ENCODE data around the gene ADAM10. TPM values are rescaled to one million over a fixed set of nuclear protein-coding genes. Genes with fewer than 3 reads are reported as not detected.

ADAM10 gene
- total RNA-seq, 1 experiment from 2014 or later: 159 TPM

DNA sequence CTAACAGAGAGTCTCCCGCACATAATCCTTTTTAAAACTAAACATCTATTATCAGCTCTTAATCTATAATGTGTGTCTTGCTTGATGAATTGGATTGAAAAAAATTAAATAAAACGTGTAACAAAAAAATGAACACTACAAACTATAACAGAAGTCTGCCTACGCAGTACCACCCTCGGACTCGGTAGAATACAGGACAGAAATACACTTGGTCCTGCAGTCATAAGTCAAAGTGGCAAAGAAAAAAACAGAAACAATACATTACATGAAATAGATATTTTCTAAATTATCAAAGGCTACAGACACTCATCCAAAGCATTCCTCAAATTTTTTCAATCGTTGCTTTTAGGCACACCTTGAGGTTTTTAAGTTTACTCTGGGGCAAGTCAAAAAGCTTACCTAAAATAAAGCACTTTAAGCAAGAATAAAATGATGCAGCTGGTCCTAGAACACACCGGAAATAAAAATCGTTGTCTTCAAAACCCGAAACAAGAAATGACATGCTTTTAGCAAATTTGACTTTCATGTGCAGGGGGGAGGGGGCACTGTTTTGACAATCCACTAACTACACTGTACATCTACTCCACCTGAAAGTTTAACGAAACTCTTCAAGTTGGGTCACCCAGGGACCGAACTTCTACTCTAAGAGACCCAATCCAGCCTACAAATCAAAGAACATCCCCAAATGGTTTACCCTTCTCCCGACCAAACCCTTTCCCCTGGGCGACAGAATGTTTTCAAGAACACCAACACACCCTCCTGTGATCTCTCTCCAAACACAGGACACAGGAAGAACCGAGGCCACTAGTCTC is 1.3 kb downstream of the ADAM10 start:
- Histone ChIP-seq H4K20me1 (ENCODE audit: control insufficient read depth, insufficient read depth, insufficient read length) (no peaks in the 10 kb centered on the region), H3K4me1 (ENCODE audit: insufficient read depth, low read length) (no peaks in the 10 kb centered on the region), H3K18ac (ENCODE audit: insufficient read length, low read depth, low read length) (no peak overlapping the region), H4K5ac (ENCODE audit: insufficient read length, low read depth, low read length) (no peak overlapping the region), H2AFZ (ENCODE audit: low read length) (no peak overlapping the region), H3T11ph (ENCODE audit: low read length) (no peak overlapping the region), H3K27me3 (ENCODE audit: insufficient read depth, low read length) (no peaks in the 10 kb centered on the region), H2BK120ac (ENCODE audit: low read depth, low read length, poor library complexity, severe bottlenecking) (no peak overlapping the region), H4K91ac (ENCODE audit: insufficient read length, low read depth, low read length) (no peak overlapping the region), H3K4me2 (ENCODE audit: insufficient read depth, insufficient read length, low read length) (peak overlapping the region; percentile 85), H3K9ac (ENCODE audit: extremely low read depth, insufficient read length, low read length) (peak overlapping the region; percentile 92), H3K56ac (ENCODE audit: insufficient read length, low read depth, low read length) (no peak overlapping the region), H3K27ac (ENCODE audit: insufficient read length, low read depth, low read length) (no peak overlapping the region), H3K79me1 (ENCODE audit: insufficient read depth, low read depth, low read length, poor library complexity, severe bottlenecking) (no peaks in the 10 kb centered on the region), H3K23me2 (ENCODE audit: insufficient read length, low read depth, low read length, poor library complexity, severe bottlenecking) (peaks cover 11% of the 10 kb centered on the region), H3K4ac (ENCODE audit: low read depth, low read length) (no peak overlapping the region), H4K8ac (replicated peaks; ENCODE audit: insufficient read length, low read depth, low read length) (no peak overlapping the region), H2AK5ac (ENCODE audit: insufficient read length, low read length) (no peak overlapping the region), H3K23ac (ENCODE audit: insufficient read length, low read depth, low read length) (no peak overlapping the region), H2BK5ac (ENCODE audit: insufficient read length, low read length) (no peak overlapping the region), H3K9me3 (ENCODE audit: control insufficient read depth, low read depth, low read length) (no peaks in the 10 kb centered on the region), H2BK20ac (ENCODE audit: low read depth, low read length, poor library complexity, severe bottlenecking) (no peak overlapping the region), H3K14ac (ENCODE audit: insufficient read depth, low read length) (peak overlapping the region; percentile 98; the same call in 1 of the 2 replicates), H2BK15ac (ENCODE audit: low read depth, low read length) (no peak overlapping the region), H2BK12ac (ENCODE audit: insufficient read length, low read depth, low read length) (no peak overlapping the region), H3K79me2 (ENCODE audit: insufficient read depth, low read length) (peaks cover 26% of the 10 kb centered on the region; the same call in 1 of the 2 replicates)
- Mint-ChIP-seq H3K4me1 (peaks cover 42 to 44% of the 10 kb centered on the region in 2 experiments), H3K36me3 (ENCODE audit: insufficient read depth in 1 of 3, low read depth in 3 of 3) (peaks cover 0 to 5% (median 0%) of the 10 kb centered on the region in 3 experiments; a peak in 1 of 7 replicates), H3K9me3 (no peaks in the 10 kb centered on the region), H3K27ac (peak overlapping the region; percentile 93 to 99 (median 98)), H3K27me3 (ENCODE audit: low read depth) (no peaks in the 10 kb centered on the region), H3K4me3 (peak overlapping the region; percentile 89 to 99)
- WGBS (ENCODE audit: extremely low coverage, insufficient read length, low lambda C conversion rate): no CpG with 5 or more reads among the region's 14 CpGs
- no peak for DNase-seq
- TF ChIP-seq, protein P1, sequence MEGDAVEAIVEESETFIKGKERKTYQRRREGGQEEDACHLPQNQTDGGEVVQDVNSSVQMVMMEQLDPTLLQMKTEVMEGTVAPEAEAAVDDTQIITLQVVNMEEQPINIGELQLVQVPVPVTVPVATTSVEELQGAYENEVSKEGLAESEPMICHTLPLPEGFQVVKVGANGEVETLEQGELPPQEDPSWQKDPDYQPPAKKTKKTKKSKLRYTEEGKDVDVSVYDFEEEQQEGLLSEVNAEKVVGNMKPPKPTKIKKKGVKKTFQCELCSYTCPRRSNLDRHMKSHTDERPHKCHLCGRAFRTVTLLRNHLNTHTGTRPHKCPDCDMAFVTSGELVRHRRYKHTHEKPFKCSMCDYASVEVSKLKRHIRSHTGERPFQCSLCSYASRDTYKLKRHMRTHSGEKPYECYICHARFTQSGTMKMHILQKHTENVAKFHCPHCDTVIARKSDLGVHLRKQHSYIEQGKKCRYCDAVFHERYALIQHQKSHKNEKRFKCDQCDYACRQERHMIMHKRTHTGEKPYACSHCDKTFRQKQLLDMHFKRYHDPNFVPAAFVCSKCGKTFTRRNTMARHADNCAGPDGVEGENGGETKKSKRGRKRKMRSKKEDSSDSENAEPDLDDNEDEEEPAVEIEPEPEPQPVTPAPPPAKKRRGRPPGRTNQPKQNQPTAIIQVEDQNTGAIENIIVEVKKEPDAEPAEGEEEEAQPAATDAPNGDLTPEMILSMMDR (conservative IDR thresholded peaks at IDR 0.05): no peak

All from H9 (cell line).